H9 (cell line): Measurements from ENCODE around the gene PDE4B. TPM values are rescaled to one million over a fixed set of nuclear protein-coding genes. Genes with fewer than 3 reads are reported as not detected.

ENCODE experiments used
- DNase-seq: peaks from one replicate; pipeline ENCODE4 v3.0.0-alpha.2; 2017
- H2AFZ ChIP-seq: one replicate; pipeline ENCODE4 v1.6.1; 2013; ENCODE audit warnings: mild to moderate bottlenecking, low read length, control low read depth, moderate library complexity
- H2AK5ac ChIP-seq: 2 replicates; pipeline ENCODE4 v1.6.1; 2013; ENCODE audit warnings: low read length, control low read depth, mixed read lengths; ENCODE audit not compliant: insufficient read length
- H2BK120ac ChIP-seq: one replicate; pipeline ENCODE4 v1.6.1; 2013; ENCODE audit warnings: low read depth, mild to moderate bottlenecking, low read length, control low read depth, inconsistent platforms; ENCODE audit not compliant: poor library complexity, severe bottlenecking
- H2BK12ac ChIP-seq: 2 replicates; pipeline ENCODE4 v1.6.1; 2013; ENCODE audit warnings: low read length, control low read depth, mixed read lengths, low read depth; ENCODE audit not compliant: insufficient read length
- H2BK15ac ChIP-seq: 2 replicates; pipeline ENCODE4 v1.6.1; 2013; ENCODE audit warnings: low read depth, low read length, control low read depth
- H2BK20ac ChIP-seq: one replicate; pipeline ENCODE4 v1.6.1; 2013; ENCODE audit warnings: low read depth, mild to moderate bottlenecking, low read length, control low read depth, inconsistent platforms; ENCODE audit not compliant: poor library complexity, severe bottlenecking
- H2BK5ac ChIP-seq: 2 replicates; pipeline ENCODE4 v1.6.1; 2013; ENCODE audit warnings: low read length, control low read depth, mixed read lengths; ENCODE audit not compliant: insufficient read length
- H3K14ac ChIP-seq: 2 replicates; pipeline ENCODE4 v1.6.1; 2013; ENCODE audit warnings: low read length, control low read depth; ENCODE audit not compliant: insufficient read depth
- H3K18ac ChIP-seq: 2 replicates; pipeline ENCODE4 v1.6.1; 2013; ENCODE audit warnings: low read depth, mild to moderate bottlenecking, mixed read lengths, low read length, control low read depth; ENCODE audit not compliant: insufficient read length
- H3K23ac ChIP-seq: 2 replicates; pipeline ENCODE4 v1.6.1; 2013; ENCODE audit warnings: low read length, control low read depth, mixed read lengths, low read depth; ENCODE audit not compliant: insufficient read length
- H3K23me2 ChIP-seq: 2 replicates; pipeline ENCODE4 v1.6.1; 2013; ENCODE audit warnings: low read depth, mild to moderate bottlenecking, mixed read lengths, low read length, control low read depth; ENCODE audit not compliant: insufficient read length, poor library complexity, severe bottlenecking
- H3K27ac ChIP-seq: 2 replicates; pipeline ENCODE4 v1.5.1; 2013; ENCODE audit warnings: low read length, control low read depth, mixed read lengths, low read depth; ENCODE audit not compliant: insufficient read length
- H3K27me3 ChIP-seq: 2 replicates; pipeline ENCODE4 v1.6.1; 2013; ENCODE audit warnings: low read length, control low read depth, inconsistent platforms; ENCODE audit not compliant: insufficient read depth
- H3K4ac ChIP-seq: 2 replicates; pipeline ENCODE4 v1.6.1; 2013; ENCODE audit warnings: low read depth, mild to moderate bottlenecking, control low read depth, inconsistent platforms, low read length, moderate library complexity
- H3K4me1 ChIP-seq: 2 replicates; pipeline ENCODE4 v1.6.1; 2013; ENCODE audit warnings: low read length, control low read depth, inconsistent platforms; ENCODE audit not compliant: insufficient read depth
- H3K4me2 ChIP-seq: 2 replicates; pipeline ENCODE4 v1.6.1; 2013; ENCODE audit warnings: low read length, control low read depth, mixed read lengths; ENCODE audit not compliant: insufficient read length, insufficient read depth
- H3K56ac ChIP-seq: 2 replicates; pipeline ENCODE4 v1.6.1; 2013; ENCODE audit warnings: low read depth, mild to moderate bottlenecking, mixed read lengths, low read length, control low read depth; ENCODE audit not compliant: insufficient read length
- H3K79me1 ChIP-seq: 2 replicates; pipeline ENCODE4 v1.6.1; 2013; ENCODE audit warnings: low read depth, mild to moderate bottlenecking, moderate library complexity, low read length, control low read depth, inconsistent platforms; ENCODE audit not compliant: insufficient read depth, poor library complexity, severe bottlenecking
- H3K79me2 ChIP-seq: 2 replicates; pipeline ENCODE4 v1.6.1; 2013; ENCODE audit warnings: low read length, control low read depth, inconsistent platforms; ENCODE audit not compliant: insufficient read depth
- H3K9ac ChIP-seq: 2 replicates; pipeline ENCODE4 v1.6.1; 2013; ENCODE audit warnings: low read length, control low read depth, mixed read lengths; ENCODE audit not compliant: insufficient read length; ENCODE audit errors: extremely low read depth
- H3K9me3 ChIP-seq: one replicate; pipeline ENCODE4 v1.6.1; 2013; ENCODE audit warnings: low read depth, low read length, inconsistent platforms; ENCODE audit not compliant: control insufficient read depth
- H3T11ph ChIP-seq: one replicate; pipeline ENCODE4 v1.6.1; 2013; ENCODE audit warnings: mild to moderate bottlenecking, low read length, control low read depth, inconsistent platforms
- H4K20me1 ChIP-seq: one replicate; pipeline ENCODE4 v1.6.1; 2013; ENCODE audit not compliant: control insufficient read depth, insufficient read length, insufficient read depth
- H4K5ac ChIP-seq: 2 replicates; pipeline ENCODE4 v1.6.1; 2013; ENCODE audit warnings: low read depth, mild to moderate bottlenecking, mixed read lengths, low read length, control low read depth; ENCODE audit not compliant: insufficient read length
- H4K8ac ChIP-seq: replicated peaks from 2 replicates; pipeline ENCODE4 v1.6.1; 2013; ENCODE audit warnings: low read length, control low read depth, mixed read lengths, low read depth; ENCODE audit not compliant: insufficient read length
- H4K91ac ChIP-seq: 2 replicates; pipeline ENCODE4 v1.6.1; 2013; ENCODE audit warnings: low read depth, mild to moderate bottlenecking, moderate library complexity, mixed read lengths, low read length, control low read depth; ENCODE audit not compliant: insufficient read length
- H3K27ac Mint-ChIP-seq, 3 experiments: 2 replicates in 2 of 3; 3 replicates in 1 of 3; pipeline ENCODE4 v1.8.0; 2020 to 2021; ENCODE audit warnings: mixed read lengths in 3 of 3, mild to moderate bottlenecking in 1 of 3, moderate library complexity in 1 of 3
- H3K27me3 Mint-ChIP-seq: 2 replicates; pipeline ENCODE4 v1.8.0; 2021; ENCODE audit warnings: low read depth, mild to moderate bottlenecking, moderate library complexity, mixed read lengths
- H3K36me3 Mint-ChIP-seq, 3 experiments: 2 replicates in 2 of 3; 3 replicates in 1 of 3; pipeline ENCODE4 v1.8.0; 2020 to 2021; ENCODE audit warnings: low read depth in 3 of 3, mixed read lengths in 3 of 3; ENCODE audit not compliant: insufficient read depth in 1 of 3
- H3K4me1 Mint-ChIP-seq, 2 experiments: 2 replicates each; pipeline ENCODE4 v1.8.0; 2020; ENCODE audit warnings: mixed read lengths in 2 of 2
- H3K4me3 Mint-ChIP-seq, 2 experiments: 2 replicates in 1 of 2; 3 replicates in 1 of 2; pipeline ENCODE4 v1.8.0; 2020 to 2021; ENCODE audit warnings: mild to moderate bottlenecking in 2 of 2, mixed read lengths in 2 of 2, moderate library complexity in 1 of 2
- H3K9me3 Mint-ChIP-seq, 2 experiments: 2 replicates in 1 of 2; 3 replicates in 1 of 2; pipeline ENCODE4 v1.8.0; 2020; ENCODE audit warnings: mild to moderate bottlenecking in 2 of 2, mixed read lengths in 2 of 2, moderate library complexity in 1 of 2
- CTCF ChIP-seq: fragments of 200-600 bp; sonication (generic); conservative IDR thresholded peaks from 3 replicates; pipeline ENCODE4 v1.8.0; 2021; ENCODE audit warnings: antibody characterized with exemption, mild to moderate bottlenecking
- total RNA-seq: library from RNA; stranded (reverse); gene quantifications from 2 replicates; pipeline ENCODE4 v1.2.1, GENCODE V29; 2021

The PDE4B gene
- total RNA-seq, 1 experiment from 2014 or later, result 19.8 TPM

DNA sequence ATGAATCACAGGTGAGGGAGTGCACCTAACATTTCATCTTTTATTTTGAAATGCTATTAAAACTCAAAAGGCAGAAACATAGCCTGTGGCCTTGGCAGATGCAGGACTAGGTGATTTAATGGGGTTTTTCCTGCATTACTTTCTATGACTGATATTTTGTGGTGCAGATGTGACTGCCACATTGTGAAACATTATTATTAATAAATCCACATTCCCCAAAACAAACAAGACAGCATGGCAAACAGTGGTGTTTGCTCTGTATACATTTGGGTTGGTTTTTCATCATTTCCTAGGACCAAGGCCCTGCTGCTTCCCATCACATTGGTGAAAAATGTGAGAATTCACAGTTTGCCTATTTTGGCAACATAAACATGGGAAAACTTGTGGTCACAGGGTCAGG, 493.6 kb downstream of the PDE4B start:
- Histone ChIP-seq H2BK120ac (no peak overlapping the region), H4K5ac (no peak overlapping the region), H3K79me2 (no peaks in the 10 kb centered on the region), H3K79me1 (no peaks in the 10 kb centered on the region), H3K4me2 (no peak overlapping the region), H3K9ac (no peak overlapping the region), H3K14ac (no peak overlapping the region), H2BK12ac (no peak overlapping the region), H3K9me3 (no peaks in the 10 kb centered on the region), H3K23ac (no peak overlapping the region), H4K91ac (no peak overlapping the region), H3K4ac (no peak overlapping the region), H3K23me2 (no peaks in the 10 kb centered on the region), H4K20me1 (no peaks in the 10 kb centered on the region), H3K4me1 (no peaks in the 10 kb centered on the region), H3K18ac (no peak overlapping the region), H3K56ac (no peak overlapping the region), H2AK5ac (no peak overlapping the region), H2BK20ac (no peak overlapping the region), H3T11ph (no peak overlapping the region), H3K27me3 (no peaks in the 10 kb centered on the region; the same call in 1 of the 2 replicates), H4K8ac (no peak overlapping the region), H2AFZ (no peak overlapping the region), H2BK5ac (no peak overlapping the region), H3K27ac (no peak overlapping the region), H2BK15ac (no peak overlapping the region)
- Mint-ChIP-seq H3K36me3 (no peaks in the 10 kb centered on the region), H3K9me3 (no peaks in the 10 kb centered on the region), H3K27ac (no peak overlapping the region; a peak in 1 of 7 replicates), H3K27me3 (no peaks in the 10 kb centered on the region; the same call in 1 of the 2 replicates), H3K4me3 (no peak overlapping the region), H3K4me1 (no peaks in the 10 kb centered on the region)
- no peak for DNase-seq
- no peak for TF ChIP-seq CTCF
